Small intestine (tissue), 7 donors: ENCODE measurements around the gene CFAP410. TPM values are rescaled to one million over a fixed set of nuclear protein-coding genes. Genes with fewer than 3 reads are reported as not detected.

ENCODE experiments used
- DNase-seq, 2 donors: peaks; one replicate each; pipeline versions ENCODE4 v3.0.0 to v3.0.0-alpha.2; 2013
- FAIRE-seq: peaks from 2 replicates; lab custom pipeline; 2012; peaks lifted over from hg19 to GRCh38; lab: Jason Lieb, UNC
- H3K27ac ChIP-seq, 3 donors: one replicate each; pipeline ENCODE4 v1.5.1; 2013; ENCODE audit warnings: low read length in 2 of 3, mild to moderate bottlenecking in 2 of 3, control low read depth in 1 of 3, inconsistent platforms in 1 of 3, low read depth in 1 of 3, moderate library complexity in 1 of 3
- H3K27me3 ChIP-seq, 3 donors: one replicate each; pipeline ENCODE4 v1.6.1; 2013; ENCODE audit warnings: low read length in 3 of 3, inconsistent platforms in 1 of 3; ENCODE audit not compliant: control insufficient read depth in 3 of 3, insufficient read depth in 3 of 3
- H3K36me3 ChIP-seq, 3 donors: one replicate each; pipeline ENCODE4 v1.6.1; 2013; ENCODE audit warnings: low read length in 3 of 3, inconsistent platforms in 1 of 3, low read depth in 1 of 3, mild to moderate bottlenecking in 1 of 3, moderate library complexity in 1 of 3; ENCODE audit not compliant: control insufficient read depth in 3 of 3, insufficient read depth in 2 of 3
- H3K4me1 ChIP-seq, 3 donors: one replicate each; pipeline ENCODE4 v1.6.1; 2013; ENCODE audit warnings: low read length in 2 of 3, inconsistent platforms in 1 of 3, low read depth in 1 of 3, mild to moderate bottlenecking in 1 of 3, moderate library complexity in 1 of 3; ENCODE audit not compliant: control insufficient read depth in 3 of 3, insufficient read depth in 2 of 3
- H3K4me3 ChIP-seq, 3 donors: one replicate each; pipeline ENCODE4 v1.5.1; 2013; ENCODE audit warnings: low read length in 3 of 3, control low read depth in 1 of 3, inconsistent platforms in 1 of 3, low read depth in 1 of 3, mild to moderate bottlenecking in 1 of 3, moderate library complexity in 1 of 3
- H3K9me3 ChIP-seq, 2 donors: one replicate each; pipeline ENCODE4 v1.6.1; 2013; ENCODE audit warnings: low read depth in 1 of 2, low read length in 1 of 2; ENCODE audit not compliant: control insufficient read depth in 2 of 2, insufficient read depth in 1 of 2
- WGBS, 3 donors: extraction: QIAGEN DNeasy Blood & Tissue Kit; methylation state at CpG; one replicate each; pipeline ENCODE4 v1.1.7; 2013; 5-methylcytosine and 5-hydroxymethylcytosine counted together
- polyA plus RNA-seq, 4 donors: library from polyadenylated mRNA; stranded (reverse) in 3 of 4; unstranded in 1 of 4; fragments of 200-250 nt in 3 of 4; fragments of 120-200 nt in 1 of 4; gene quantifications; one replicate each; pipeline versions ENCODE4 v1.2.1 to v1.2.3, GENCODE V29; 2013
- donor health status: healthy with polysubstance abuse.
- donor health status: control.
- donor health status: control.
- donor health status: Bipolar disorder and iron deficiency.
- donor health status: healthy.

Gene CFAP410
- polyA plus RNA-seq, 4 donors = 17.9 to 35.9 (median 32.3) TPM

GRCh38 chr21:44356160-44356559 is 17.0 kb upstream of the CFAP410 start:
- H3K27me3 ChIP-seq = peaks cover 0 to 10% (median 0%) of the 10 kb centered on the region in 3 donors
- FAIRE-seq = no peak
- H3K36me3 ChIP-seq = no peaks in the 10 kb centered on the region
- H3K4me3 ChIP-seq = no peak overlapping the region
- no peak overlapping the region for H3K27ac ChIP-seq
- WGBS, 3 donors = 85 to 89% (median 87%) methylated on average over 10 to 11 of the region's 11 CpGs
- no peaks in the 10 kb centered on the region for H3K9me3 ChIP-seq
- DNase-seq = no peak
- H3K4me1 ChIP-seq = no peaks in the 10 kb centered on the region

DNA sequence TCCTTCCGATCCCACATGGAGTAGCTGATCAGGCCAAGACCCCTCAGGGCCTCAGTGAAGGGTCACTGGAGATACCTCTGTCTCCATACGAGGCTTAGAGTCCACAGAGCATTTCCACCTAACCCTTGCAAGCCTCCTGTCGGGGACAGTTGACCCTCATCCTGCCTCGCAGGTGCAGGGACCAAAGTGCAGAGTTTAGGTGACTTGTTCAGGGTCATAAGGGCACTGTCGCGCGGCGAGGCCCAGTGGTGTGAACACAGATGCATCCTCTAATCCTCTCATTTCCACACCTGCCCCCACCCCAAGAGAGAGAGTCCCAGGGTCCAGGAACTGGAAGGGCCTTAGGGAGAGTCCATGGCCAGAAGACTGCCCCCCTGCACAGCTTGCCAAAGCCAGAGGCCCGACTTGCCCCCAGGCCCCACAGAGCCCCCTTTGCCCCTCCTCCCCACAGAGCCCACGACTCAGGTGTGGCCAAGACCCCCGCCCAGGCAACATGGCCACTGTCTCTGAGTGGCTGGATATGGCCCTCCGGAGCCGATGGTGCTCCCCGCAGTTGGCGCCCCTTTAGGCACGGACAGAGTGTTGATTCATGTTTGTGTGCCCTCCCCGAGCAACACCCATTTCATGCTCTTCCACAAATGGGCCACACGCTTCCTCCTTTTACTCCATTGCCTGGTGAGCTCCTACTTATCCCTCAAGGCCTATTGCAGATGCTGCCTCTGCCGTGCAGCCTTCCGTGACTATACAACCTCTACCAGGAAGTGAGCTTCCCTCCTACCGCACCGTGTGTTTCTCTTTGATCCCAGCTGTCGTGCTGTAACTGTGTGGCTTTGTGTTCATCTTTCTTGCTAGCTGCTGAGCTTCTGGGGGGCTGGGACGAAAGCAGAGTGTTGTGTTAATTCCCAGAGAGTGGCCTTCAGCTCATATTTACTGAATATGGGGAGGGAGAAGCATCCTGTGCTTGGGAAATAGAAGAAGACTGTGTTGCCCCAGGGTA is 15.9 kb upstream of the CFAP410 start:
- DNase-seq (no peak), FAIRE-seq (no peak)
- Histone ChIP-seq H3K9me3 (no peaks in the 10 kb centered on the region), H3K36me3 (no peaks in the 10 kb centered on the region), H3K4me3 (no peak overlapping the region), H3K27me3 (peaks cover 0 to 15% (median 2%) of the 10 kb centered on the region in 3 donors), H3K4me1 (no peaks in the 10 kb centered on the region), H3K27ac (no peak overlapping the region)
- 57 to 69% (median 57%) methylated on average over 24 of the region's 24 CpGs for WGBS, 3 donors

DNA sequence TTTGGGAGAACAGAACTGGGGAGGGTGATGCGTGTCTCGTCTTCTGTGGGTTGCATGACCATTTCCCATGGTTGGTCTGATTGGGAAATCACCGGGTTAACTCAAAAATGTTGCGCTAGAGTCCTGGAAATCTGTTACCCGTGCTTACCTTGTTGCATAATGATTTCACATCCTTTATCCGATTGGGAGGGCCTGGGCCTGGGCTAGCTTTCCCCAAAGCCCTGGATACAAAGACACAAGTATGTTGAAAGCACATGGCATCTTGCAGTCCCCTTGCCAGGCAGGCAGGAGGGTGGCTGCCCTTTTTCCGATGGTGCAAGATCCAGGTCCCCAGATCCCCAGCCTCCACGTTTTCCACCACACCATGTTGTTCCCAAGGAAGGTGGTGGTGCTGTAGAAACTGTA is 14.8 kb upstream of the CFAP410 start:
- no peaks in the 10 kb centered on the region for H3K4me1 ChIP-seq
- WGBS, 3 donors = 55 to 73% (median 69%) methylated on average over 8 of the region's 8 CpGs
- DNase-seq (no peak), FAIRE-seq (no peak)
- peak overlapping the region in 1 of 3 donors; percentile 32 for H3K4me3 ChIP-seq
- H3K36me3 ChIP-seq = no peaks in the 10 kb centered on the region
- H3K27me3 ChIP-seq = peaks cover 0 to 25% (median 2%) of the 10 kb centered on the region in 3 donors
- peak overlapping the region in 1 of 3 donors; percentile 53 for H3K27ac ChIP-seq
- H3K9me3 ChIP-seq = no peaks in the 10 kb centered on the region

DNA sequence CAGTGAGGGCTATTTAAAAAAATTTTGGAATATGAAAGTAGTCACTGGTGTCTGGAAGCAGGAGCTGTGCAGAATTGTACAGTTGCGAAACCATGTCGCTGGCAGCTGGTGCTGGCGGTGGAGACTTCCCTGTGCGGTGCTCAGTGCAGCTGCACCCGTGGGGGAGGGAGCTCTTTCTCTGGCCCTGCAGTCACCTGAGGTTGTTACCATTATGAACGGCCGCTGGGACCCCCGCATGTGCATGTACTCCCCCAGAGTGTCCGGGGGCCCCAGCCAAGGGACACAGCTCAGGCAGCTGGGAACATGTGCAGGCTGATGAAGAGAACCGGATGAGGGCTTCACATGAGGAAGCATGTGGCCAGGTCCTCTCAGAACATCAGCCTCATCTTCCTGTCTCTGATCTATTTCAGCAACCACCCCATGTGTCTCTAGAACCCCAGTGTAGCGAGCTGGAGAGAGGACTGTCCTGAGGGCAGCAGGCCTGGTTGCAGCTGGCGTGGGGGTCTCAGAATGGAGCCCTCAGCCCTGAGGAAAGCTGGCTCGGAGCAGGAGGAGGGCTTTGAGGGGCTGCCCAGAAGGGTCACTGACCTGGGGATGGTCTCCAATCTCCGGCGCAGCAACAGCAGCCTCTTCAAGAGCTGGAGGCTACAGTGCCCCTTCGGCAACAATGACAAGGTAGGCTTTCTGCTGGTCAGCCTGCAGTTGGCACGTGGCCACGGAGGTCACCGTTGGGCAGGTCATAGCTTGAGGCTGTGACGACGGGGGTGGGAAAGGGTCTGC is 14.2 kb upstream of the CFAP410 start, which contains the start of gene TRPM2:
TSS of gene TRPM2 (plus strand) at position 431 of the 780 bp plus-strand sequence. CDS start at position 511, 80 bp downstream.
- peak within 1 kb of the TSS in 1 of 3 donors; percentile 53 for H3K27ac ChIP-seq
- H3K4me3 ChIP-seq = peak within 1 kb of the TSS in 1 of 3 donors; percentile 32
- H3K27me3 ChIP-seq = peaks cover 0 to 30% (median 2%) of the 10 kb centered on the region in 3 donors
- peak in 1 of 2 donors; percentile 46 for DNase-seq
- H3K9me3 ChIP-seq = no peaks in the 10 kb centered on the region
- H3K36me3 ChIP-seq = no peaks in the 10 kb centered on the region
- WGBS, 3 donors = 43 to 53% (median 52%) methylated on average over 20 to 21 of the region's 21 CpGs
- no peaks in the 10 kb centered on the region for H3K4me1 ChIP-seq
- no peak for FAIRE-seq

GRCh38 chr21:44352253-44352860 is 13.2 kb upstream of the CFAP410 start:
- Histone ChIP-seq H3K4me1 (no peaks in the 10 kb centered on the region), H3K4me3 (no peak overlapping the region), H3K9me3 (no peaks in the 10 kb centered on the region), H3K27ac (no peak overlapping the region), H3K27me3 (peaks cover 0 to 36% (median 2%) of the 10 kb centered on the region in 3 donors), H3K36me3 (no peaks in the 10 kb centered on the region)
- 73 to 80% (median 74%) methylated on average over 17 of the region's 17 CpGs for WGBS, 3 donors
- DNase-seq (no peak), FAIRE-seq (no peak)

GRCh38 chr21:44351535-44352252 is 12.5 kb upstream of the CFAP410 start:
- DNase-seq = no peak
- no peaks in the 10 kb centered on the region for H3K4me1 ChIP-seq
- no peaks in the 10 kb centered on the region for H3K9me3 ChIP-seq
- H3K36me3 ChIP-seq = no peaks in the 10 kb centered on the region
- H3K4me3 ChIP-seq = no peak overlapping the region
- WGBS, 3 donors = 82 to 86% (median 83%) methylated on average over 18 of the region's 18 CpGs
- H3K27me3 ChIP-seq = peaks cover 0 to 36% (median 2%) of the 10 kb centered on the region in 3 donors
- no peak overlapping the region for H3K27ac ChIP-seq
- no peak for FAIRE-seq

- DNase-seq (no peak), FAIRE-seq (no peak)
- H3K4me3 ChIP-seq = no peak overlapping the region
- no peaks in the 10 kb centered on the region for H3K36me3 ChIP-seq
- peaks cover 0 to 36% (median 2%) of the 10 kb centered on the region in 3 donors for H3K27me3 ChIP-seq
- no peak overlapping the region for H3K27ac ChIP-seq
- no peaks in the 10 kb centered on the region for H3K9me3 ChIP-seq
- H3K4me1 ChIP-seq = no peaks in the 10 kb centered on the region
- 35 to 46% (median 40%) methylated on average over 28 to 42 of the region's 42 CpGs for WGBS, 3 donors
Measured at GRCh38 chr21:44350773-44351481, 11.7 kb upstream of the CFAP410 start.
